HEK293T (cell line): Measurements from ENCODE around the gene PKD1L1.

Experiments used
- CTCF ChIA-PET: fragments of 350-600 bp; formaldehyde crosslinking; extraction: SDS; loops from one replicate; lab custom pipeline; 2021; ENCODE audit warnings: antibody characterized with exemption, inconsistent platforms; lab: Yijun Ruan, JAX
- POLR2A ChIA-PET: fragments of 350-600 bp; formaldehyde crosslinking; extraction: SDS; loops from one replicate; lab custom pipeline; 2020; ENCODE audit warnings: antibody characterized with exemption, inconsistent platforms; lab: Yijun Ruan, JAX
- DNase-seq: peaks from one replicate; pipeline ENCODE4 v3.0.0; 2012; ENCODE audit warnings: mixed read lengths; ENCODE audit errors: extremely low spot score
- ARNT ChIP-seq: fragments of 450-650 bp; IDR thresholded peaks from 2 replicates; pipeline ENCODE4 v1.6.1; 2017; ENCODE audit warnings: mild to moderate bottlenecking
- BHLHE40 ChIP-seq: fragments of 450-650 bp; IDR thresholded peaks from 2 replicates; pipeline ENCODE4 v1.6.1; 2016; ENCODE audit warnings: mild to moderate bottlenecking, moderate library complexity, borderline replicate concordance
- CTBP1 ChIP-seq: fragments of 450-650 bp; IDR thresholded peaks from 2 replicates; pipeline ENCODE4 v1.6.1; 2016; ENCODE audit warnings: borderline replicate concordance
- ELF4 ChIP-seq: fragments of 450-650 bp; IDR thresholded peaks from 2 replicates; pipeline ENCODE4 v1.6.1; 2017; ENCODE audit warnings: antibody characterized with exemption
- FOXA1 ChIP-seq: fragments of 450-650 bp; IDR thresholded peaks from 2 replicates; pipeline ENCODE4 v1.6.1; 2016; ENCODE audit warnings: mild to moderate bottlenecking
- FOXK2 ChIP-seq: fragments of 450-650 bp; IDR thresholded peaks from 2 replicates; pipeline ENCODE4 v1.6.1; 2016; ENCODE audit warnings: mild to moderate bottlenecking
- FOXM1 ChIP-seq: fragments of 450-650 bp; IDR thresholded peaks from 2 replicates; pipeline ENCODE4 v1.6.1; 2017; ENCODE audit warnings: mild to moderate bottlenecking, borderline replicate concordance
- HDGF ChIP-seq: fragments of 450-650 bp; IDR thresholded peaks from 2 replicates; pipeline ENCODE4 v1.6.1; 2017; ENCODE audit warnings: antibody characterized with exemption, borderline replicate concordance
- L3MBTL2 ChIP-seq: fragments of 450-650 bp; conservative IDR thresholded peaks from 2 replicates; pipeline ENCODE4 v1.6.1; 2016; ENCODE audit warnings: mild to moderate bottlenecking
- LEF1 ChIP-seq: fragments of 450-650 bp; IDR thresholded peaks from 2 replicates; pipeline ENCODE4 v1.6.1; 2017; ENCODE audit warnings: mild to moderate bottlenecking, borderline replicate concordance
- NFRKB ChIP-seq: fragments of 450-650 bp; IDR thresholded peaks from 2 replicates; pipeline ENCODE4 v1.6.1; 2016; ENCODE audit warnings: mild to moderate bottlenecking, moderate library complexity
- PKNOX1 ChIP-seq: fragments of 450-650 bp; IDR thresholded peaks from 2 replicates; pipeline ENCODE4 v1.6.1; 2016
- SP1 ChIP-seq: fragments of 450-650 bp; IDR thresholded peaks from 2 replicates; pipeline ENCODE4 v1.6.1; 2017
- SUZ12 ChIP-seq: fragments of 450-650 bp; IDR thresholded peaks from 2 replicates; pipeline ENCODE4 v1.6.1; 2016; ENCODE audit warnings: mild to moderate bottlenecking
- TARDBP ChIP-seq: fragments of 450-650 bp; IDR thresholded peaks from 2 replicates; pipeline ENCODE4 v1.6.1; 2016
- ZNF384 ChIP-seq: fragments of 450-650 bp; IDR thresholded peaks from 2 replicates; pipeline ENCODE4 v1.6.1; 2016

Gene PKD1L1

GRCh38 chr7:47954231-47954911 lies 6.1 kb upstream of the PKD1L1 start:
- TF ChIP-seq FOXA1 (no peak), SUZ12 (no peak), CTBP1 (no peak), SP1 (no peak), ELF4 (no peak), FOXM1 (no peak), TARDBP (no peak), L3MBTL2 (no peak), ARNT (no peak), ZNF384 (no peak), PKNOX1 (no peak), BHLHE40 (no peak), LEF1 (no peak), NFRKB (no peak), FOXK2 (no peak), HDGF (no peak)
- no peak for DNase-seq
- ChIA-PET CTCF (no interaction called here), POLR2A (no interaction called here)

GRCh38 chr7:47953822-47954221 lies 5.6 kb upstream of the PKD1L1 start:
- TF ChIP-seq SP1 (no peak), TARDBP (no peak), ELF4 (no peak), L3MBTL2 (no peak), FOXK2 (no peak), FOXM1 (no peak), NFRKB (no peak), LEF1 (no peak), ZNF384 (no peak), BHLHE40 (no peak), ARNT (no peak), CTBP1 (no peak), FOXA1 (no peak), HDGF (no peak), SUZ12 (no peak), PKNOX1 (no peak)
- no peak for DNase-seq
- ChIA-PET POLR2A (no interaction called here), CTCF (no interaction called here)

- DNase-seq: no peak
- ChIA-PET CTCF (no interaction called here), POLR2A (interaction anchor here (0.6 kb wide), 1 partner anchor 8 kb away, joined by 3 read pairs; no protein-coding TSS in a partner anchor)
- no peak for TF ChIP-seq PKNOX1
Measured at GRCh38 chr7:47952224-47952623, 4.0 kb upstream of the PKD1L1 start.

GRCh38 chr7:47951374-47951773 lies 3.1 kb upstream of the PKD1L1 start:
- ChIA-PET POLR2A (no interaction called here), CTCF (no interaction called here)
- no peak for TF ChIP-seq CTBP1
- no peak for DNase-seq

GRCh38 chr7:47950714-47951113 lies 2.4 kb upstream of the PKD1L1 start:
- ChIA-PET CTCF (no interaction called here), POLR2A (no interaction called here)
- TF ChIP-seq LEF1 (no peak), PKNOX1 (no peak), SUZ12 (no peak), CTBP1 (no peak), TARDBP (no peak), FOXK2 (no peak), BHLHE40 (no peak), L3MBTL2 (no peak), FOXA1 (no peak), FOXM1 (no peak), NFRKB (no peak)
- no peak for DNase-seq

- no peak for DNase-seq
- ChIA-PET CTCF (no interaction called here), POLR2A (no interaction called here)
- TF ChIP-seq LEF1 (no peak), FOXK2 (no peak), SP1 (no peak), L3MBTL2 (no peak), ELF4 (no peak), NFRKB (no peak), ARNT (no peak), FOXM1 (no peak), HDGF (no peak), TARDBP (no peak), CTBP1 (no peak), ZNF384 (no peak), BHLHE40 (no peak), FOXA1 (no peak), SUZ12 (no peak), PKNOX1 (no peak)
Measured at GRCh38 chr7:47949703-47950102, 1.4 kb upstream of the PKD1L1 start.
